Kidney (tissue), 14 donors: Measurements from ENCODE around the gene KLK12. TPM values are rescaled to one million over a fixed set of nuclear protein-coding genes. Genes with fewer than 3 reads are reported as not detected.

Experiments used
- DNase-seq, 5 donors: peaks; one replicate each; pipeline ENCODE4 v3.0.0-alpha.2; 2013 to 2020
- FAIRE-seq: peaks from 2 replicates; lab custom pipeline; 2012; peaks lifted over from hg19 to GRCh38; lab: Jason Lieb, UNC
- H3K27ac ChIP-seq, 2 donors: one replicate each; pipeline ENCODE4 v1.7.0; 2013; ENCODE audit warnings: low read depth in 2 of 2, low read length in 2 of 2, inconsistent platforms in 1 of 2
- H3K27me3 ChIP-seq: one replicate; pipeline ENCODE4 v1.7.1; 2013; ENCODE audit warnings: low read length, inconsistent platforms; ENCODE audit not compliant: control insufficient read depth, insufficient read depth
- H3K36me3 ChIP-seq, 3 donors: one replicate each; pipeline versions ENCODE4 v1.7.0 to v1.7.1; 2013; ENCODE audit warnings: low read length in 3 of 3, control low read depth in 1 of 3, inconsistent platforms in 1 of 3; ENCODE audit not compliant: insufficient read depth in 3 of 3, control insufficient read depth in 2 of 3
- H3K4me1 ChIP-seq, 3 donors: one replicate each; pipeline versions ENCODE4 v1.7.0 to v1.7.1; 2013; ENCODE audit warnings: low read length in 3 of 3, inconsistent platforms in 1 of 3, low read depth in 1 of 3; ENCODE audit not compliant: control insufficient read depth in 2 of 3, insufficient read depth in 2 of 3
- H3K4me3 ChIP-seq, 3 donors: one replicate each; pipeline versions ENCODE4 v1.7.0 to v1.8.1; 2013; ENCODE audit warnings: low read length in 3 of 3, control low read depth in 1 of 3, inconsistent platforms in 1 of 3
- H3K9ac ChIP-seq, 3 donors: one replicate each; pipeline versions ENCODE4 v1.7.0 to v1.7.1; 2013; ENCODE audit warnings: low read length in 3 of 3, control low read depth in 1 of 3, inconsistent platforms in 1 of 3
- H3K9me3 ChIP-seq, 3 donors: one replicate each; pipeline versions ENCODE4 v1.7.0 to v1.7.1; 2013; ENCODE audit warnings: low read length in 3 of 3, control low read depth in 1 of 3, inconsistent platforms in 1 of 3; ENCODE audit not compliant: control insufficient read depth in 2 of 3, insufficient read depth in 1 of 3
- intact Hi-C: fragments of 100-400 bp; cut with DNase I; formaldehyde crosslinking; loops from one replicate; pipeline ENCODE4 v1.11.1; 2022
- polyA plus RNA-seq: library from polyadenylated mRNA; stranded (reverse); fragments of 350-450 nt; fragmentation: Illumina TruSeq; extraction: RNeasy Lipid Tissue Mini Kit (QIAGEN cat#74804); gene quantifications from one replicate; pipeline ENCODE4 v1.2.3, GENCODE V29; 2014; ENCODE audit warnings: low read depth, low replicate concordance; ENCODE audit not compliant: insufficient read depth
- total RNA-seq: library from RNA; stranded (reverse); fragmentation: NEBNext Ultra II Directional; extraction: Animal tissue kit (Norgen Biotek cat#: 25700); gene quantifications from one replicate; pipeline ENCODE4 v1.2.1, GENCODE V29; 2021
- TF ChIP-seq, protein P1 (sequence below): IDR thresholded peaks from 3 replicates; pipeline ENCODE4 v1.5.1; 2012; ENCODE audit warnings: mild to moderate bottlenecking, moderate library complexity, borderline replicate concordance; ENCODE audit not compliant: insufficient read depth; ENCODE audit errors: extremely low read depth
- donor health status: control.
- donor health status: control.
- donor health status: control.
- donor health status: control.
- donor health status: control.
- donor health status: DM: yes; HTN: yes; CAD: no.
- donor health status: Normal renal cell carcinoma (clear cell type).

KLK12 gene
- total and polyA plus RNA-seq, 2 donors from 2014 or later, result not detected

DNA sequence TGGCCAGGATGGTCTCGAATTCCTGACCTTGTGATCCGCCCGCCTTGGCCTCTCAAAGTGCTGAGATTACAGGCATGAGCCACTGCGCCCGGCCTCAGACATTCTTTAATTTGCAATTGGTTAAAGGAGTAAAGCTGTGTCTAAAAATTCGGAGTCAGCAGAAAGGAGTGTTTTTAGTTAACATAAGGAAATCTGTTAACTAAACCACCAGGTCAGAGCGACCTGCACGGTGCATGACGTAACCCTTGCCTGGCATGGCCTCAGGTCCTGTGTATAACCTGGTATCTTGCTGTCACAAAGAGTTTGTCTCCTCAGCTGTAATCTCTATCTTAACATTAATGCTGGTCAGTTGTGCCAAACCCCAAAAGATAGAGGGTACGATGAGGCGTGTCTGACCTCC, 9.5 kb upstream of the KLK12 start:
- TF ChIP-seq, protein P1, sequence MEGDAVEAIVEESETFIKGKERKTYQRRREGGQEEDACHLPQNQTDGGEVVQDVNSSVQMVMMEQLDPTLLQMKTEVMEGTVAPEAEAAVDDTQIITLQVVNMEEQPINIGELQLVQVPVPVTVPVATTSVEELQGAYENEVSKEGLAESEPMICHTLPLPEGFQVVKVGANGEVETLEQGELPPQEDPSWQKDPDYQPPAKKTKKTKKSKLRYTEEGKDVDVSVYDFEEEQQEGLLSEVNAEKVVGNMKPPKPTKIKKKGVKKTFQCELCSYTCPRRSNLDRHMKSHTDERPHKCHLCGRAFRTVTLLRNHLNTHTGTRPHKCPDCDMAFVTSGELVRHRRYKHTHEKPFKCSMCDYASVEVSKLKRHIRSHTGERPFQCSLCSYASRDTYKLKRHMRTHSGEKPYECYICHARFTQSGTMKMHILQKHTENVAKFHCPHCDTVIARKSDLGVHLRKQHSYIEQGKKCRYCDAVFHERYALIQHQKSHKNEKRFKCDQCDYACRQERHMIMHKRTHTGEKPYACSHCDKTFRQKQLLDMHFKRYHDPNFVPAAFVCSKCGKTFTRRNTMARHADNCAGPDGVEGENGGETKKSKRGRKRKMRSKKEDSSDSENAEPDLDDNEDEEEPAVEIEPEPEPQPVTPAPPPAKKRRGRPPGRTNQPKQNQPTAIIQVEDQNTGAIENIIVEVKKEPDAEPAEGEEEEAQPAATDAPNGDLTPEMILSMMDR, result no peak
- Histone ChIP-seq H3K27me3 (no peaks in the 10 kb centered on the region), H3K4me3 (no peak overlapping the region), H3K27ac (no peak overlapping the region), H3K9me3 (no peaks in the 10 kb centered on the region), H3K9ac (no peak overlapping the region), H3K4me1 (no peaks in the 10 kb centered on the region), H3K36me3 (no peaks in the 10 kb centered on the region)
- FAIRE-seq, result no peak
- intact Hi-C loops, result no loop called here
- no peak for DNase-seq

- H3K27ac ChIP-seq, result no peak overlapping the region
- H3K36me3 ChIP-seq, result no peaks in the 10 kb centered on the region
- H3K4me3 ChIP-seq, result no peak overlapping the region
- intact Hi-C loops, result no loop called here
- no peak for DNase-seq
- H3K9ac ChIP-seq, result no peak overlapping the region
- H3K9me3 ChIP-seq, result no peaks in the 10 kb centered on the region
- H3K27me3 ChIP-seq, result no peaks in the 10 kb centered on the region
- no peaks in the 10 kb centered on the region for H3K4me1 ChIP-seq
- TF ChIP-seq, protein P1, result no peak
- FAIRE-seq, result no peak
Observed at GRCh38 chr19:51043497-51043896, 8.7 kb upstream of the KLK12 start.

- Histone ChIP-seq H3K4me1 (no peaks in the 10 kb centered on the region), H3K27me3 (no peaks in the 10 kb centered on the region), H3K4me3 (no peak overlapping the region), H3K9me3 (no peaks in the 10 kb centered on the region), H3K36me3 (no peaks in the 10 kb centered on the region), H3K9ac (no peak overlapping the region), H3K27ac (no peak overlapping the region)
- TF ChIP-seq, protein P1, result no peak
- no peak for DNase-seq
- intact Hi-C loops, result no loop called here
- no peak for FAIRE-seq
Observed at GRCh38 chr19:51040151-51040550, 5.3 kb upstream of the KLK12 start.

DNA sequence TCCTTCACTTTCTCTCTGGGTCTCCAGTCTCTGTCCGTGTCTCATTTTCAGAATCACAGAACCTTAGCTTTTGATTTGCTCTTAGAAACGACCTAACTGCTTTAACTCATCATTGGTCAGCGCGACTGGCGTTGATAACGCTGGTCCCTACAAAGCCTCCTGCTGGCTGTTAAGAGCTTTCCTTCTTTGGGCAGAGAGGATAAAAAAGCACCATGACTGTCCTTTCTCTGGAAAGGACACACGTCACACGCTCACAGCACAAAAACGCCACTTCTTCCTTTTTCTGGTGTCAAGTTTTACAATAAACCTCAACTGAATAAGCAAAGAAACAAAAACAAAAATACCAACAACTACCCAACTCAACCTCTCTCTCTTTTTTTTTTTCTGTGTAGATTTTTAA, 1.7 kb upstream of the KLK12 start:
- TF ChIP-seq, protein P1, result no peak
- FAIRE-seq (no peak), DNase-seq (no peak)
- Histone ChIP-seq H3K4me3 (no peak overlapping the region), H3K36me3 (no peaks in the 10 kb centered on the region), H3K27ac (no peak overlapping the region), H3K27me3 (no peaks in the 10 kb centered on the region), H3K9ac (no peak overlapping the region), H3K9me3 (no peaks in the 10 kb centered on the region), H3K4me1 (no peaks in the 10 kb centered on the region)
- intact Hi-C loops, result no loop called here
